GM10248 (cell line): ENCODE data around the gene CHML.

Source experiments
- CTCF ChIA-PET: fragments of 300-600 bp; sonication (Branson Sonifier 250); formaldehyde crosslinking; extraction: SDS; loops from one replicate; lab custom pipeline; 2021; ENCODE audit warnings: antibody characterized with exemption; lab: Yijun Ruan, JAX
- POLR2A ChIA-PET: fragments of 350-650 bp; sonication (Branson Sonifier 250); formaldehyde crosslinking; extraction: SDS; loops from one replicate; lab custom pipeline; 2020; ENCODE audit warnings: antibody characterized with exemption; lab: Yijun Ruan, JAX
- DNase-seq: peaks from one replicate; pipeline ENCODE4 v3.0.0; 2012; ENCODE audit errors: extremely low spot score
- TF ChIP-seq, protein P1 (sequence below): IDR thresholded peaks from 2 replicates; pipeline ENCODE4 v1.5.1; 2012; ENCODE audit warnings: mild to moderate bottlenecking, low read depth; ENCODE audit errors: extremely low read depth, missing control alignments, control extremely low read depth

The CHML gene

DNA sequence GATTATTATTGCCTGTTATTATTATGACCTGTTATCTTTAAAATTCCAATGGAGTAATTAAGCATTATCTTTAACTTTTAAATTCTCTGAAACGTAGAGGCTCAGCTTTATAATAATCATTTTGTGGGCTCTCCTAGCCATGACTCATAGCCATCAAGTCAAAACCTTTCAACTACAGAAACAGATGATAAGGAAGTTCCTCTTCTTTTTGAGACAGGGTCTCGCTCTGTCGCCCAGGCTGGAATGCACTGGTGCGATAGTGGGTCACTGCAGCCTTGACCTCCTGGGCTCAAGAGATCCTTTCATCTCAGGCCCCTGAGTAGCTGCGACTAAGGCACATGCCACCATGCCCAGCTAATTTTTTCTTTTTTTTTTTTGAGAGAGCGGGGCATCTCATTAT is 43.5 kb downstream of the CHML start:
- no peak for DNase-seq
- TF ChIP-seq, protein P1, sequence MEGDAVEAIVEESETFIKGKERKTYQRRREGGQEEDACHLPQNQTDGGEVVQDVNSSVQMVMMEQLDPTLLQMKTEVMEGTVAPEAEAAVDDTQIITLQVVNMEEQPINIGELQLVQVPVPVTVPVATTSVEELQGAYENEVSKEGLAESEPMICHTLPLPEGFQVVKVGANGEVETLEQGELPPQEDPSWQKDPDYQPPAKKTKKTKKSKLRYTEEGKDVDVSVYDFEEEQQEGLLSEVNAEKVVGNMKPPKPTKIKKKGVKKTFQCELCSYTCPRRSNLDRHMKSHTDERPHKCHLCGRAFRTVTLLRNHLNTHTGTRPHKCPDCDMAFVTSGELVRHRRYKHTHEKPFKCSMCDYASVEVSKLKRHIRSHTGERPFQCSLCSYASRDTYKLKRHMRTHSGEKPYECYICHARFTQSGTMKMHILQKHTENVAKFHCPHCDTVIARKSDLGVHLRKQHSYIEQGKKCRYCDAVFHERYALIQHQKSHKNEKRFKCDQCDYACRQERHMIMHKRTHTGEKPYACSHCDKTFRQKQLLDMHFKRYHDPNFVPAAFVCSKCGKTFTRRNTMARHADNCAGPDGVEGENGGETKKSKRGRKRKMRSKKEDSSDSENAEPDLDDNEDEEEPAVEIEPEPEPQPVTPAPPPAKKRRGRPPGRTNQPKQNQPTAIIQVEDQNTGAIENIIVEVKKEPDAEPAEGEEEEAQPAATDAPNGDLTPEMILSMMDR, result no peak
- ChIA-PET CTCF (interaction anchor here (4.6 kb wide), 1 partner anchor 15 kb away, joined by 28 read pairs; no protein-coding TSS in a partner anchor), POLR2A (no interaction called here)

DNA sequence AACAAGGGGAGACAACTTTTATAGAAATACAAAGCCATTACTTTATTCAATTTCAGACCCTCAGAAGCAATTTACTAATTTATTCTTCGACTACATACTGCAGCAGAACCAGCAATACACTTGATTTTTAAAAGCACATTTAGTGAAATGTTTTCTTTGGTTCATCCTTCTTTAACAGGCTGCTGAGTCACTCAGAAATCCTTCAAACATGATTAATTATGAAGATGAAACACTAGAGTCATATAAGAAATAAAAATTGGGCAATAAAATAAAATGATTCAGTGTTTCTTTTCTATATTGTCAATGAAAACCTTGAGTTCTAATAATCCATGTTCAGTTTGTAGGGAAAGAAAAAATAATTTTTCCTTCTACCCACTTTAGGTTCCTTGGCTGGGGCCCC is 47.0 kb downstream of the CHML start:
- TF ChIP-seq, protein P1, result no peak
- ChIA-PET CTCF (interaction anchor here (5.4 kb wide), 1 partner anchor 18 kb away, joined by 37 read pairs; no protein-coding TSS in a partner anchor), POLR2A (no interaction called here)

DNA sequence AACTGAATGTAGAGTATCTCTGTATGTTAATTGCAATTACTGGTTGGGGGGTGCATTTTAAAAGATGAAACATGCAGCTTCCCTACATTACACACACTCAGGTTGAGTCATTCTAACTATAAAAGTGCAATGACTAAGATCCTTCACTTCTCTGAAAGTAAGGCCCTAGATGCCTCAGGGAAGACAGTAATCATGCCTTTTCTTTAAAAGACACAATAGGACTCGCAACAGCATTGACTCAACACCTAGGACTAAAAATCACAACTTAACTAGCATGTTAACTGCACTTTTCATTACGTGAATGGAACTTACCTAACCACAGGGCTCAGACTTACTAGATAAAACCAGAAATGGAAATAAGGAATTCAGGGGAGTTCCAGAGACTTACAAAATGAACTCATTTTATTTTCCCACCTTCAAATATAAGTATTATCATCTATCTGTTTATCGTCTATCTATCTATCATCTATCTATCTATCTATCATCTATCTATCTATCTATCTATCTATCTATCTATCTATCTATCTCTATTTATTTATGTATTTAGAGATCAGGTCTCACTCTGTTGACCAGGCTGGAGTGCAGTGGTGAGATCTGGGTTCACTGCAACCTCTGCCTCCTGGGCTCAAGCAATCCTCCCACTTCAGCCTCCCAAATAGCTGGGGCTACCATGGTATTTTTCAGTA is 47.8 kb downstream of the CHML start:
- ChIA-PET CTCF (interaction anchor here (1.3 to 5.4 kb wide), 3 partner anchors 10 to 19 kb away, joined by 6 to 37 read pairs (median 8); no protein-coding TSS in a partner anchor), POLR2A (no interaction called here)
- DNase-seq, result no peak
- TF ChIP-seq, protein P1, result no peak

More for the DNA sequence above, 47.0 kb downstream of the CHML start:
- DNase-seq, result no peak

DNA sequence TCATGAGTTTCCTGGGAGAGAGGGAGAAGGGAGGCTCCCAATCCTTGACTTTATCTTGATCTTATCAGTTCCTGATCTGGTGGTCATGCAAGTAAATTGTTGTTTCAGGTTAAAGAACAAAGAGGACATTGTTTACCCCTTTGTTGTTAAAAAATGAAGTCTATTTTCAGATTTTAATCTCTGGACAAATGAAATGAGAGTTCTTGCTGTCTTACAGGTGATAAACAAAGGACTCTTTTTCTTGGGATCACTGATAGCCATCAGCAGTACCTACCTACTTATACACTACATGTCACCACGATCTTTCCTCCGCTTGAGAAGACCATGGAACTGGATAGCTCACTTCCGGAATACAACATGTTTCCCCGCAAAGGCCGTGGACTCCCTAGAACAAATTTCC is 48.4 kb downstream of the CHML start:
- DNase-seq, result no peak
- ChIA-PET POLR2A (no interaction called here), CTCF (interaction anchor here (1.0 to 5.4 kb wide), 5 partner anchors 9 to 30 kb away, joined by 3 to 37 read pairs (median 6); no protein-coding TSS in a partner anchor)
- TF ChIP-seq, protein P1, result no peak

DNA sequence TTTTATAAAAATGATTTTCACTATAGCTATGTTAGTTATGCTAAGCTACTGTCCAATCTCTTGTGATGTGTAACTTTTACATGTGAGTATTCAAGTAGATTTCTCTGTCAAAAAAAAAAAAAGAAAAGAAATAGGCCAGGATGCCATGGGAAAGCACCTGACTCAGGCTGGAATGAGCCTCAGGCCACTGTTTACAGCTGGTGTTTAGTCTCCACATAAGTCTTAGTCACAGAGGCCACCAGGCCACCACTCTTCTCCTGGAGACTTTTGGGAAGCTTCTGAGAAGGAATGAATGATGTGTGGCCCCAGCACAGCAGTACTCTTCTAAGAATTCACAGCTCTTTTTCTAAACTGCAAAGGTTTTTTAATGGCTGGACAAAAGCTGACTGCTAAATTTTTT is 48.9 kb downstream of the CHML start:
- ChIA-PET POLR2A (no interaction called here), CTCF (interaction anchor here (1.0 to 5.4 kb wide), 7 partner anchors 9 to 46 kb away, joined by 3 to 37 read pairs (median 6); no protein-coding TSS in a partner anchor)
- TF ChIP-seq, protein P1, result no peak
- DNase-seq, result no peak

DNA sequence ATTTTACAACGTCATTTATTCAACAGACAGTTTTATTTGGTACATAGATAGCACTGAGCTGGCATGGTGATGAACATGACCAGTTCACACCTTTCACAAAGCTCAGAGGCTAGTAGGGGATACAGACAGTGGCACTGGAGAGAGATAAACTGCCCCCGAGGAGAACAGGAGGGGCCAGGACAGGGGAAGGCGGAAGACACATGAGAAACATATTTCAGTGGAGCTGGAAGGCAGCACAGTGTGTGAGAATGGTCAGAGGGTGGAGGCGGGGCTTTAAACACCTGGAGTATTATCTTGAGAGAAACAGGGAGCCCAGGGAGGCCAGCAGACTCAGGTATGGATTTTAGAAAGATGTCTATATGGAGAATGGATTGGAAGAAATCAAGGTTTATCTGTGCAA is 49.5 kb downstream of the CHML start:
- TF ChIP-seq, protein P1, result no peak
- POLR2A ChIA-PET, result no interaction called here

More for the DNA sequence above, 49.5 kb downstream of the CHML start:
- CTCF ChIA-PET, result interaction anchor here (1.0 to 5.4 kb wide), 6 partner anchors 11 to 46 kb away, joined by 3 to 37 read pairs (median 7); no protein-coding TSS in a partner anchor
- no peak for DNase-seq
